Activated CD4-positive, alpha-beta T cell treated with anti-CD3 and anti-CD28 coated beads, Interleukin-2, amount 10 ng/mL, durations not matched to agents 24 days and 14 days (primary cell): ENCODE data around the gene SLC9A5. TPM values are rescaled to one million over a fixed set of nuclear protein-coding genes. Genes with fewer than 3 reads are reported as not detected.

Source experiments
- DNase-seq: peaks from one replicate; pipeline ENCODE4 v3.0.0; 2022
- H3K27ac Mint-ChIP-seq: one replicate; pipeline ENCODE4 v1.8.0; 2022; ENCODE audit warnings: mild to moderate bottlenecking, mixed read lengths
- H3K27me3 Mint-ChIP-seq: one replicate; pipeline ENCODE4 v1.8.0; 2022; ENCODE audit warnings: mixed read lengths
- H3K36me3 Mint-ChIP-seq: one replicate; pipeline ENCODE4 v1.8.0; 2022; ENCODE audit warnings: low read depth, mild to moderate bottlenecking, mixed read lengths
- H3K4me1 Mint-ChIP-seq: one replicate; pipeline ENCODE4 v1.8.0; 2021; ENCODE audit warnings: mixed read lengths
- H3K4me3 Mint-ChIP-seq: one replicate; pipeline ENCODE4 v1.8.0; 2022; ENCODE audit warnings: mild to moderate bottlenecking, moderate library complexity, mixed read lengths
- H3K9me3 Mint-ChIP-seq: one replicate; pipeline ENCODE4 v1.8.0; 2021; ENCODE audit warnings: mixed read lengths
- intact Hi-C: fragments of 100-400 bp; cut with micrococcal nuclease; formaldehyde crosslinking; loops from one replicate; pipeline ENCODE4 v1.15.1; 2023
- total RNA-seq: library from RNA; stranded (reverse); gene quantifications from 2 replicates; pipeline ENCODE4 v1.2.3, GENCODE V29; 2022

Gene SLC9A5
- total RNA-seq, 1 donor from 2014 or later: 5.3 TPM

- H3K27ac Mint-ChIP-seq: no peak overlapping the region
- H3K27me3 Mint-ChIP-seq: no peaks in the 10 kb centered on the region
- H3K9me3 Mint-ChIP-seq: no peaks in the 10 kb centered on the region
- H3K36me3 Mint-ChIP-seq: no peaks in the 10 kb centered on the region
- intact Hi-C loops: no loop called here
- no peaks in the 10 kb centered on the region for H3K4me1 Mint-ChIP-seq
- no peak for DNase-seq
- no peak overlapping the region for H3K4me3 Mint-ChIP-seq
Measured at GRCh38 chr16:67265834-67266233, 17.1 kb downstream of the SLC9A5 start.

DNA sequence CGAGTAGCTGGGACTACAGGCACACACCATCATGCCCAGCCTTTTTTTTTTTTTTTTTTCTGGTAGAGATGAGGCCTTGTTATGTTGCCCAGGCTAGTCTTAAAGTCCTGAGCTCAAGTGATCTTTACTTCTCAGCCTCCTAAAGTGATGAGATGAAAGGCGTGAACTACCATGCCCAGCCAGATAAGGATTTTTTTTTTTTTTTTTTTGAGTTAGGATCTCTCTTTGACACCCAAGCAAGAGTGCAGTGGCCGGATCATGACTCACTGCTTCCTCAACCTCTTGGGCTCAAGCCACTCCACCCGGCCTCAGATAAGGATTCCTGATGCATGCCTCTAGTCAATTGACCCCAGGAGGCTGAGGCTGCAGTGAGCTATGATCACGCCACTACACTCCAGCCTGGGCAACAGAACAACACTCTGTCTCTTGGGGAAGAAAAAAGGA, 19.4 kb downstream of the SLC9A5 start:
- no peak overlapping the region for H3K4me3 Mint-ChIP-seq
- H3K27me3 Mint-ChIP-seq: no peaks in the 10 kb centered on the region
- intact Hi-C loops: no loop called here
- no peaks in the 10 kb centered on the region for H3K4me1 Mint-ChIP-seq
- DNase-seq: no peak
- H3K9me3 Mint-ChIP-seq: no peaks in the 10 kb centered on the region
- peaks cover 2% of the 10 kb centered on the region for H3K36me3 Mint-ChIP-seq
- no peak overlapping the region for H3K27ac Mint-ChIP-seq

GRCh38 chr16:67269766-67270165, 21.0 kb downstream of the SLC9A5 start:
- no peaks in the 10 kb centered on the region for H3K9me3 Mint-ChIP-seq
- intact Hi-C loops: no loop called here
- H3K27ac Mint-ChIP-seq: no peak overlapping the region
- no peaks in the 10 kb centered on the region for H3K4me1 Mint-ChIP-seq
- no peak overlapping the region for H3K4me3 Mint-ChIP-seq
- peaks cover 2% of the 10 kb centered on the region for H3K36me3 Mint-ChIP-seq
- no peaks in the 10 kb centered on the region for H3K27me3 Mint-ChIP-seq
- no peak for DNase-seq

- no peak overlapping the region for H3K4me3 Mint-ChIP-seq
- no peak overlapping the region for H3K27ac Mint-ChIP-seq
- peaks cover 7% of the 10 kb centered on the region for H3K36me3 Mint-ChIP-seq
- intact Hi-C loops: no loop called here
- H3K9me3 Mint-ChIP-seq: no peaks in the 10 kb centered on the region
- no peak for DNase-seq
- no peaks in the 10 kb centered on the region for H3K27me3 Mint-ChIP-seq
- peaks cover 3% of the 10 kb centered on the region for H3K4me1 Mint-ChIP-seq
Measured at GRCh38 chr16:67270931-67271338, 22.2 kb downstream of the SLC9A5 start.

GRCh38 chr16:67271446-67271845, 22.7 kb downstream of the SLC9A5 start:
- H3K27ac Mint-ChIP-seq: no peak overlapping the region
- H3K36me3 Mint-ChIP-seq: peaks cover 9% of the 10 kb centered on the region
- H3K4me1 Mint-ChIP-seq: peaks cover 4% of the 10 kb centered on the region
- intact Hi-C loops: no loop called here
- H3K4me3 Mint-ChIP-seq: no peak overlapping the region
- no peaks in the 10 kb centered on the region for H3K9me3 Mint-ChIP-seq
- no peaks in the 10 kb centered on the region for H3K27me3 Mint-ChIP-seq
- DNase-seq: no peak

- no peaks in the 10 kb centered on the region for H3K9me3 Mint-ChIP-seq
Measured at GRCh38 chr16:67275321-67275720, 26.5 kb downstream of the SLC9A5 start.

GRCh38 chr16:67277294-67277998, 28.7 kb downstream of the SLC9A5 start:
- intact Hi-C loops: loop anchor here (5.0 kb wide), 2 partner anchors 70 to 120 kb away; no protein-coding TSS in a partner anchor
- H3K36me3 Mint-ChIP-seq: peaks cover 21% of the 10 kb centered on the region
- H3K4me1 Mint-ChIP-seq: peaks cover 18% of the 10 kb centered on the region
- H3K9me3 Mint-ChIP-seq: no peaks in the 10 kb centered on the region
- H3K27me3 Mint-ChIP-seq: no peaks in the 10 kb centered on the region
- peak overlapping the region; percentile 89 for H3K4me3 Mint-ChIP-seq
- H3K27ac Mint-ChIP-seq: peak overlapping the region; percentile 87
- no peak for DNase-seq

More at GRCh38 chr16:67275321-67275720, 26.5 kb downstream of the SLC9A5 start:
- no peak for DNase-seq
- intact Hi-C loops: loop anchor here (5.0 kb wide), 2 partner anchors 72 to 122 kb away; no protein-coding TSS in a partner anchor
- H3K27me3 Mint-ChIP-seq: no peaks in the 10 kb centered on the region
- H3K4me1 Mint-ChIP-seq: peaks cover 17% of the 10 kb centered on the region
- H3K36me3 Mint-ChIP-seq: peaks cover 21% of the 10 kb centered on the region
- H3K4me3 Mint-ChIP-seq: no peak overlapping the region
- H3K27ac Mint-ChIP-seq: no peak overlapping the region

DNA sequence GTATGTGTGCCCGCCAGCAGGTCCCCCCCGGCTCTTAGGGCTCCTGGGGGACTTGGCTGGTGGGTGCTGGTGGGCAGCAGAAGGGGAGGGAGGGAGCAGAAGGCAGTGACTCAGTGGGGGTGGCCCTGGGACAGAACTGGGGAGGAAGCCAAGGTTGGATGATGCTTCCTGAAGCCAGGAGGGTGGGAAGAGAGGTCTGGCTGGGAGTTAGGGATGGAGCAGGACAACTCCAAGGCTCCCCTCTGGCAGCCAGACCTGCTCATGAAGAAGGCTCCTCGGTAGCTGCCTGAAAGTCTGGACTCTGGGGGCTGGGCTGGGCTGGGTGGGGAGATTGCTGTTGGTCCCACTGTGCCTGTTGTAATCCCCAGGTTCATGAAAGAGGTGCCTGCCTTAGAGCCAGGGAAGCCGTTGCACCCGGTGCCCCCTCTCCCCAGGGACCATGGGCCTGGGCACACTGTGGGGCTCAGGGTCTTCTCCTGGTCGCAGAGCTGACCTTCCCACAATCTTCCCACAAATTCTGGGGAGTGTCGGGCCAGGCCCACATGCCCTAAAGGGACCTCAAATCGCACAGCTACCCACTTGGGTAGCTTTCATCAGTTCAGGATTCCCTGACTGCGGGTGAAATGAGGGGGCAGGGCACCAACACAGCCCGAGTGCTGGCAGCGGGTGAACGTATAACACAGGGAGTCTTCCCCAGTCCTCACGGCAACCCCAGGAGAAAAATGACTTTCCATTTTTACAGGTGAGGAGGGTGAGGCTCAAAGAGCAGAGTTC, 29.4 kb downstream of the SLC9A5 start:
- intact Hi-C loops: loop anchor here (2.0 to 5.0 kb wide), 3 partner anchors 31 to 119 kb away; partner anchors contain the start of gene FHOD1
- Mint-ChIP-seq H3K27ac (peak overlapping the region; percentile 90), H3K9me3 (no peaks in the 10 kb centered on the region), H3K4me1 (peaks cover 18% of the 10 kb centered on the region), H3K4me3 (peak overlapping the region; percentile 89), H3K27me3 (no peaks in the 10 kb centered on the region), H3K36me3 (peaks cover 24% of the 10 kb centered on the region)
- DNase-seq: no peak

GRCh38 chr16:67278773-67279295, 30.1 kb downstream of the SLC9A5 start:
- Mint-ChIP-seq H3K27me3 (no peaks in the 10 kb centered on the region), H3K4me3 (peak overlapping the region; percentile 89), H3K4me1 (peaks cover 18% of the 10 kb centered on the region), H3K27ac (peak overlapping the region; percentile 90), H3K9me3 (no peaks in the 10 kb centered on the region), H3K36me3 (peaks cover 24% of the 10 kb centered on the region)
- DNase-seq: peak; percentile 88
- intact Hi-C loops: loop anchor here (1.0 to 5.0 kb wide), 4 partner anchors 32 to 118 kb away; partner anchors contain the start of gene FHOD1

DNA sequence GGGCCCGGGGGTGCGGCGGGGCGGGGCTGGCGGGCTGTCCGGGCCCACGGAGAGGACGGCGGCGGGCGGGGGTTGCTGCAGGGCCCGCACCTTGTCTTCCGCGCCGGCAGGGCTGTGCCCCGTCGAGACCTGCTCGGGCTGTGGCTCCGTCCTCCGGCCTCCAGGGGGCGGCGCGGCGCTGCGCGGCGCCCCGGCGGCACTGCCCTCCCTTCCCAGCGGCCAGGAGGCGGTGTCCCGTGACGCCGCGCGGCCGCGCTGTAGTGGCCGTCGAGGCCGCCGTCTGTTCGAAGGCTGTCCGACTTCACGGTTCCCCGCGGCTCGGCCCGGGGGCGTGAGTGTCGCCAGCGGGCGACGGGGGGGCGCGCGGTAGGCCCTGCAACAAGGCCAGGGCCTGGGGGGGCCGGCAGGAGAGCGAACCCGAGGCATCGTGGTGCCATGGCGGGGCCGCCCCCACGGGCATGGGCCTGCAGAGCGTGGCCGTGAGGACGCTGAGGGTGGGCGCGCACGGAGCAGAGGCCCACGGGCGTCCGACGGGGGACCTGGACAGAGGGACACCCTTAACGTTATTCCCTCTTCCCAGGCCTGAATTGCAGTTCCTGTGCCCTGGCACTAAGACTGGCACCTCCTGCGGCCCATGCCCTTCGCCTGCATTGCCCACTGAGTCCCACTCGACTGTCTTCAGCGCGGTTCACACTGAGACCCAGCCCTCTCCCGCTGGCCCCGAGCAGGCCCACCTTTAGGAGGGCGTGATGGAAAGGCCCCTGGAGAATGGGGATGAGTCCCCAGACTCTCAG, 30.7 kb downstream of the SLC9A5 start, which contains the start of gene PLEKHG4:
TSS of gene PLEKHG4 (plus strand) at position 237 of the 794 bp plus-strand sequence. CDS start at position 750, 513 bp downstream.
- Mint-ChIP-seq H3K4me3 (peak within 1 kb of the TSS; percentile 89), H3K9me3 (no peaks in the 10 kb centered on the region), H3K4me1 (peaks cover 18% of the 10 kb centered on the region), H3K27me3 (no peaks in the 10 kb centered on the region), H3K27ac (peak within 1 kb of the TSS; percentile 90), H3K36me3 (peaks cover 24% of the 10 kb centered on the region)
- peak; percentile 95 for DNase-seq
- intact Hi-C loops: loop anchor here (1.0 to 5.0 kb wide), 4 partner anchors 32 to 118 kb away; partner anchors contain the start of gene FHOD1

GRCh38 chr16:67280090-67281015, 31.6 kb downstream of the SLC9A5 start:
- intact Hi-C loops: no loop called here
- Mint-ChIP-seq H3K27ac (peak overlapping the region; percentile 74), H3K9me3 (no peaks in the 10 kb centered on the region), H3K36me3 (peaks cover 21% of the 10 kb centered on the region), H3K4me3 (peak overlapping the region; percentile 72), H3K4me1 (peaks cover 16% of the 10 kb centered on the region), H3K27me3 (no peaks in the 10 kb centered on the region)
- DNase-seq: no peak
